Naive thymus-derived CD4-positive, alpha-beta T cell (primary cell): ENCODE data around the gene GRIN2A. TPM values are rescaled to one million over a fixed set of nuclear protein-coding genes. Genes with fewer than 3 reads are reported as not detected.

Experiments used
- ATAC-seq: fragments of 150-1000 bp; cut with Tn5 transposase; 2 replicates; pipeline ENCODE4 v1.10.0; 2021; ENCODE audit warnings: mild to moderate bottlenecking, moderate library complexity
- CTCF ChIA-PET: fragments of 350-600 bp; sonication (Branson Sonifier 250); formaldehyde crosslinking; loops from one replicate; lab custom pipeline; 2021; ENCODE audit warnings: antibody characterized with exemption; lab: Charles Lee
- POLR2A ChIA-PET: fragments of 350-600 bp; sonication (Branson Sonifier 250); formaldehyde crosslinking; loops from one replicate; lab custom pipeline; 2021; ENCODE audit warnings: antibody characterized with exemption, inconsistent platforms; lab: Charles Lee
- DNase-seq, 9 donors: peaks; one replicate each; pipeline versions ENCODE4 v3.0.0 to v3.0.0-alpha.2; 2020 to 2022; ENCODE audit warnings: mixed read lengths in 1 of 9
- H3K27ac ChIP-seq: one replicate; pipeline ENCODE4 v1.7.0; 2013; ENCODE audit warnings: mild to moderate bottlenecking, low read depth, low read length, moderate library complexity
- H3K27me3 ChIP-seq, 2 donors: one replicate each; pipeline ENCODE4 v1.7.0; 2013; ENCODE audit warnings: low read length in 2 of 2, mild to moderate bottlenecking in 2 of 2, moderate library complexity in 2 of 2; ENCODE audit not compliant: control insufficient read depth in 2 of 2, insufficient read depth in 2 of 2
- H3K36me3 ChIP-seq, 3 experiments: 1 replicate in 2 of 3; 2 replicates in 1 of 3; pipeline ENCODE4 v1.7.0; 2013; ENCODE audit warnings: low read length in 3 of 3, mild to moderate bottlenecking in 3 of 3, moderate library complexity in 1 of 3; ENCODE audit not compliant: insufficient read depth in 3 of 3, control insufficient read depth in 2 of 3
- H3K4me1 ChIP-seq, 2 donors: one replicate each; pipeline ENCODE4 v1.7.0; 2013; ENCODE audit warnings: low read length in 2 of 2, mild to moderate bottlenecking in 2 of 2, moderate library complexity in 1 of 2; ENCODE audit not compliant: control insufficient read depth in 2 of 2, insufficient read depth in 2 of 2
- H3K4me3 ChIP-seq: 2 replicates; pipeline ENCODE4 v1.7.0; 2013; ENCODE audit warnings: mild to moderate bottlenecking, low read length
- H3K9me3 ChIP-seq, 3 experiments: 1 replicate in 2 of 3; 2 replicates in 1 of 3; pipeline ENCODE4 v1.7.0; 2013; ENCODE audit warnings: low read length in 3 of 3; ENCODE audit not compliant: control insufficient read depth in 2 of 3
- H3K27ac Mint-ChIP-seq, 9 donors: one replicate each; pipeline ENCODE4 v1.8.0; 2020 to 2022; ENCODE audit warnings: mixed read lengths in 9 of 9, mild to moderate bottlenecking in 8 of 9, moderate library complexity in 5 of 9, inconsistent platforms in 2 of 9
- H3K27me3 Mint-ChIP-seq, 5 donors: one replicate each; pipeline ENCODE4 v1.8.0; 2021 to 2022; ENCODE audit warnings: mixed read lengths in 5 of 5, mild to moderate bottlenecking in 1 of 5
- H3K36me3 Mint-ChIP-seq, 5 donors: one replicate each; pipeline ENCODE4 v1.8.0; 2020 to 2022; ENCODE audit warnings: mixed read lengths in 5 of 5, mild to moderate bottlenecking in 3 of 5, inconsistent platforms in 1 of 5
- H3K4me1 Mint-ChIP-seq, 7 donors: one replicate each; pipeline ENCODE4 v1.8.0; 2020 to 2022; ENCODE audit warnings: mixed read lengths in 7 of 7, mild to moderate bottlenecking in 3 of 7, inconsistent platforms in 1 of 7
- H3K4me3 Mint-ChIP-seq, 10 donors: one replicate each; pipeline ENCODE4 v1.8.0; 2020 to 2022; ENCODE audit warnings: mild to moderate bottlenecking in 10 of 10, mixed read lengths in 10 of 10, moderate library complexity in 6 of 10, inconsistent platforms in 2 of 10
- H3K9me3 Mint-ChIP-seq, 11 donors: one replicate each; pipeline ENCODE4 v1.8.0; 2020 to 2022; ENCODE audit warnings: mixed read lengths in 11 of 11, mild to moderate bottlenecking in 4 of 11, inconsistent platforms in 1 of 11, moderate library complexity in 1 of 11
- intact Hi-C, 2 donors: fragments of 100-400 bp; cut with micrococcal nuclease; formaldehyde crosslinking; loops; one replicate each; pipeline ENCODE4 v1.15.1; 2023
- polyA plus RNA-seq, 2 donors: library from polyadenylated mRNA; unstranded; fragments of 300-500 nt; fragmentation: Illumina TruSeq; gene quantifications; one replicate each; pipeline ENCODE4 v1.2.3, GENCODE V29; 2021
- total RNA-seq, 6 experiments: library from RNA in 5 of 6; stranded (reverse) in 5 of 6; gene quantifications; 1 replicate in 5 of 6; 2 replicates in 1 of 6; pipeline ENCODE4 v1.2.3 and lab custom pipeline; 2021 to 2026

GRIN2A gene
- total and polyA plus RNA-seq, 7 experiments from 2014 or later = not detected

- Histone ChIP-seq H3K27ac (no peak overlapping the region), H3K4me3 (no peak overlapping the region), H3K36me3 (no peaks in the 10 kb centered on the region), H3K9me3 (no peaks in the 10 kb centered on the region), H3K27me3 (no peaks in the 10 kb centered on the region), H3K4me1 (no peaks in the 10 kb centered on the region)
- DNase-seq (no peak), ATAC-seq (no peak)
- intact Hi-C loops = no loop called here
- peaks cover 0 to 26% (median 15%) of the 10 kb centered on the region in 5 donors for H3K27me3 Mint-ChIP-seq
- no peak overlapping the region for H3K4me3 Mint-ChIP-seq
- peaks cover 0 to 7% (median 0%) of the 10 kb centered on the region in 11 donors for H3K9me3 Mint-ChIP-seq
- POLR2A ChIA-PET = no interaction called here
- no peaks in the 10 kb centered on the region for H3K36me3 Mint-ChIP-seq
- H3K27ac Mint-ChIP-seq = no peak overlapping the region
- H3K4me1 Mint-ChIP-seq = no peaks in the 10 kb centered on the region
- CTCF ChIA-PET = no interaction called here
Measured at GRCh38 chr16:10189861-10190390, 7.7 kb upstream of the GRIN2A start.

GRCh38 chr16:10188236-10188635 is 6.0 kb upstream of the GRIN2A start:
- Histone ChIP-seq H3K27me3 (no peaks in the 10 kb centered on the region), H3K27ac (no peak overlapping the region), H3K4me1 (no peaks in the 10 kb centered on the region), H3K36me3 (no peaks in the 10 kb centered on the region), H3K4me3 (no peak overlapping the region), H3K9me3 (no peaks in the 10 kb centered on the region)
- intact Hi-C loops = no loop called here
- ChIA-PET POLR2A (no interaction called here), CTCF (no interaction called here)
- Mint-ChIP-seq H3K4me1 (peaks cover 0 to 5% (median 4%) of the 10 kb centered on the region in 7 donors), H3K36me3 (no peaks in the 10 kb centered on the region), H3K4me3 (no peak overlapping the region), H3K27me3 (peaks cover 13 to 40% (median 28%) of the 10 kb centered on the region in 5 donors), H3K9me3 (peaks cover 0 to 2% (median 0%) of the 10 kb centered on the region in 11 donors), H3K27ac (no peak overlapping the region)
- no peak for DNase-seq
- ATAC-seq = no peak

DNA sequence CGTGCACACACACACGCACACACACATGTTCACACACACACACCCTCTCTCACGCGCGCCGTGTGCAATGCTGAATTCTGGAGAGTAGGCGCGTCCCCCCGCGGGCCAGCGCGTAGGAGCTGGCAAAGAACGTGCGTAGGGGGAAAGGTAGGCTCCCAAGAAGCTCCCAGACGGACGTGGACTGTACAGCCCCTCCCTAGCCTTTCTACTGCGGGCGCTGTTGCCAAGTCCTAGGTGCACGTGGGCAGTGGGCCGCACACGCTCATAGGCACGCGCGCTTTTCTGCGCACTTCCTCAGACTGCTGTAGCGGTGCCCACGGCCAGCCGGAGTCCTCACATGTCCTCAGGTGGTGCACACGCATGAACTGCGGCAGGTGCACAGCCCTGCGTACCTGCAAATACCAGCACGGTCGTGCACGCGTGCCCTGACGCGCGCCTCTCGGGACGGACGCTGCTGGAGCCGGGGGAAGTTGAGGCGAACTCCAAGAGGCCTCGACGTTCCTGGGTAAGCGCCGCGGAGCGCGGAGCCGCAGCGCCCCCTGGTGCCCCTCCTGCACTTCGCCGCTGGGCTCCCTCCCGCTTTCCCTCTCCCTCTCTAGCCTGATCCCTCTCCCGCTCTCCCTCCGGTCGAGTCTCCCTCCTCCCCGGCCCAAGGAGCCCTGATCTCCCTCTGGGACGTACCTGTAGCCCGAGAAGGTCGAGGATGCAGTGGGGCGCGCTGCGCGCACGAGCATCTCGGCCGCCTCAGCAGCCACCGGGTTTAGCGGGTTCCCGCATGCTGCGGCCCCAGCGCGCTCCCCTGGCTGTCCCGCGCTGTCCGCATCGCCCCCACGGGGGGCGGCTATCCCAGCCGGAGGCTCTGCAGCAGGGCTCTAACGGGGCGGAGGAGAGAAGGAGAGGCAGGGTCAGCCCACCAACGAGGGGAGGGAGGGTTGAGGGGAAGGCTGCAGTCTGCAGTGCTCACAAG is 749 bp downstream of the GRIN2A start:
- DNase-seq = peak in 3 of 9 donors; percentile 8 to 60 (median 10)
- no peaks in the 10 kb centered on the region for H3K36me3 Mint-ChIP-seq
- no peak overlapping the region for H3K4me3 ChIP-seq
- ChIA-PET POLR2A (no interaction called here), CTCF (interaction anchor here (0.5 kb wide), 2 partner anchors 91 to 1530 kb away, joined by 3 read pairs; no protein-coding TSS in a partner anchor)
- H3K27ac Mint-ChIP-seq = no peak overlapping the region
- peaks cover 0 to 10% (median 0%) of the 10 kb centered on the region in 11 donors for H3K9me3 Mint-ChIP-seq
- no peak overlapping the region for H3K27ac ChIP-seq
- H3K4me1 Mint-ChIP-seq = peaks cover 0 to 11% (median 6%) of the 10 kb centered on the region in 7 donors
- peak overlapping the region in 5 of 10 donors; percentile 9 to 66 (median 38) for H3K4me3 Mint-ChIP-seq
- H3K36me3 ChIP-seq = no peaks in the 10 kb centered on the region
- ATAC-seq = peak; percentile 65
- no peaks in the 10 kb centered on the region for H3K27me3 ChIP-seq
- no peaks in the 10 kb centered on the region for H3K9me3 ChIP-seq
- intact Hi-C loops = no loop called here
- no peaks in the 10 kb centered on the region for H3K4me1 ChIP-seq
- peaks cover 32 to 66% (median 59%) of the 10 kb centered on the region in 5 donors for H3K27me3 Mint-ChIP-seq

DNA sequence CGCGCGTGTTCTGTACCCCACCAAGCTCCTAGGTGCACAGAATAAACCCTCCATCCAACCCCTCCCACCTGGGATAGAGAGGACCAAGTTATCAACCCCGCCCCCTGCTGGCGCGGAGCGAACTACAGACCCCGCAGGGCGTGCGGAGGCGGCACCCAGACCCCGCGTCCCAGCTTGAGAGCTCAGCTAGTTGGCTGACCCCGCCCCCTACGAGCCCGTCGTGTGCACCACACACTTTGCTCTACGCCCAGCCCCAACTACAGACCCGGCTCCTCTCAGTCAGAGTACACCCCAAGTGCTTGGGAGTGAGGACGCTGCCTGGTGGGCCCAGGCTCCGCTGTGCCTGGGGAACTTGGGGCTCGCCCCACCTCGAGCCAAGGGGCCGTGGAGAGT is 1.5 kb downstream of the GRIN2A start:
- CTCF ChIA-PET = no interaction called here
- Histone ChIP-seq H3K4me1 (no peaks in the 10 kb centered on the region), H3K27me3 (no peaks in the 10 kb centered on the region), H3K36me3 (no peaks in the 10 kb centered on the region), H3K9me3 (no peaks in the 10 kb centered on the region), H3K27ac (no peak overlapping the region), H3K4me3 (no peak overlapping the region)
- H3K27ac Mint-ChIP-seq = no peak overlapping the region
- ATAC-seq (no peak), DNase-seq (peak in 1 of 9 donors; percentile 23)
- peaks cover 0 to 10% (median 0%) of the 10 kb centered on the region in 11 donors for H3K9me3 Mint-ChIP-seq
- no peaks in the 10 kb centered on the region for H3K36me3 Mint-ChIP-seq
- POLR2A ChIA-PET = no interaction called here
- peak overlapping the region in 3 of 10 donors; percentile 9 to 66 (median 38) for H3K4me3 Mint-ChIP-seq
- peaks cover 32 to 62% (median 59%) of the 10 kb centered on the region in 5 donors for H3K27me3 Mint-ChIP-seq
- H3K4me1 Mint-ChIP-seq = peaks cover 0 to 11% (median 6%) of the 10 kb centered on the region in 7 donors
- intact Hi-C loops = no loop called here

DNA sequence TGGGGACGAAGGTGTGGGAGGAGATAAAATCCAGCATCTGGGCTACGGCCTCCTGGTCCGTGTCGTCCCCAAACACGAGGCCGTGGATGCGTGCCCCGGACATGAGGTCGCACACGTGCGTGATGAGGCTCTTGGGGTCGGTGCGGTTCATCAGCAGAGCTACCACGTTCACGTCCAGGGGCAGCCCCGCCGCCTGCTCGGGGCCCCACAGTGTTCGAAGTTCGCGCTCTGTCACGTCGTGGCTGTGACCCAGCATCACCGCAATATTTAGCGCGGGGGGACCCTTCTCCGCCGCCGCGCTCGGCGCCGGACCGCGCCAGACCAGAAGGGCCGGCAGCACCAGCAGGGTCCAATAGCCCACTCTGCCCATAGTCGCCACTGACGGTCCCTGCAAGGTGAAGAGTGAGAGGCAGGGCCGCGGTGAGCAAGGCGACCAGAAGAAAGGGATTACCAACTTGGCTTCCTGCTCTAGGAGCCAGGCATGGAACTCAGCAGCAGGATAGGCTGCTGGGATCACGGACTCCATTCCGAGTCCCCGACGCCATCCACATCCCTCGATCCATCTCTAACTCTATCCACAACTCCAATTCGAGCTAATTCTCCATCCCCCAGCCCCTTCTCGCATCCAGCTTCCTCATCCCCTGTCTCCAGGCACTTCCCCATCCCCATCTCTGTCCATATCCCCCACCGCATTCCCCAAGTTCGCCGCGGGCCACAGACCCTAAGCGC is 2.0 kb downstream of the GRIN2A start:
- peaks cover 0 to 11% (median 6%) of the 10 kb centered on the region in 7 donors for H3K4me1 Mint-ChIP-seq
- intact Hi-C loops = no loop called here
- Histone ChIP-seq H3K36me3 (no peaks in the 10 kb centered on the region), H3K4me1 (no peaks in the 10 kb centered on the region), H3K4me3 (no peak overlapping the region), H3K27me3 (no peaks in the 10 kb centered on the region), H3K9me3 (no peaks in the 10 kb centered on the region), H3K27ac (no peak overlapping the region)
- H3K4me3 Mint-ChIP-seq = peak overlapping the region in 2 of 10 donors; percentile 9 to 59
- H3K27me3 Mint-ChIP-seq = peaks cover 36 to 62% (median 55%) of the 10 kb centered on the region in 5 donors
- DNase-seq (no peak), ATAC-seq (no peak)
- ChIA-PET CTCF (no interaction called here), POLR2A (no interaction called here)
- no peak overlapping the region for H3K27ac Mint-ChIP-seq
- H3K36me3 Mint-ChIP-seq = no peaks in the 10 kb centered on the region
- H3K9me3 Mint-ChIP-seq = peaks cover 0 to 10% (median 0%) of the 10 kb centered on the region in 11 donors

GRCh38 chr16:10178526-10178925 is 3.7 kb downstream of the GRIN2A start:
- H3K27me3 Mint-ChIP-seq = peaks cover 26 to 53% (median 40%) of the 10 kb centered on the region in 5 donors
- POLR2A ChIA-PET = no interaction called here

More at GRCh38 chr16:10178526-10178925, 3.7 kb downstream of the GRIN2A start:
- Histone ChIP-seq H3K4me3 (no peak overlapping the region), H3K27ac (no peak overlapping the region), H3K36me3 (no peaks in the 10 kb centered on the region), H3K4me1 (no peaks in the 10 kb centered on the region), H3K9me3 (no peaks in the 10 kb centered on the region), H3K27me3 (no peaks in the 10 kb centered on the region)
- no peak overlapping the region for H3K4me3 Mint-ChIP-seq
- DNase-seq (no peak), ATAC-seq (no peak)
- intact Hi-C loops = no loop called here
- peaks cover 0 to 16% (median 1%) of the 10 kb centered on the region in 11 donors for H3K9me3 Mint-ChIP-seq
- CTCF ChIA-PET = no interaction called here
- H3K27ac Mint-ChIP-seq = no peak overlapping the region
- no peaks in the 10 kb centered on the region for H3K36me3 Mint-ChIP-seq
- H3K4me1 Mint-ChIP-seq = peaks cover 0 to 9% (median 4%) of the 10 kb centered on the region in 7 donors
